BLaER1 (cell line): ENCODE results near the gene MPP7.
"Not testable (repeated sequence)": the region's sequence is repeated elsewhere in the genome, so short reads cannot be mapped to it uniquely, and the experiment has no call there.

Experiments used
- H3K27ac ChIP-seq: shearing (Covaris generic); formaldehyde crosslinking; 2 replicates; pipeline ENCODE4 v1.8.1; 2022
- H3K27me3 ChIP-seq: shearing (Covaris generic); formaldehyde crosslinking; 2 replicates; pipeline ENCODE4 v1.8.1; 2022
- H3K36me3 ChIP-seq: shearing (Covaris generic); formaldehyde crosslinking; 2 replicates; pipeline ENCODE4 v1.8.1; 2022
- H3K4me1 ChIP-seq: shearing (Covaris generic); formaldehyde crosslinking; 2 replicates; pipeline ENCODE4 v1.8.1; 2022
- H3K4me2 ChIP-seq: shearing (Covaris generic); formaldehyde crosslinking; 2 replicates; pipeline ENCODE4 v1.8.1; 2022
- H3K4me3 ChIP-seq: shearing (Covaris generic); formaldehyde crosslinking; 2 replicates; pipeline ENCODE4 v1.8.1; 2022
- H3K9ac ChIP-seq: shearing (Covaris generic); formaldehyde crosslinking; 2 replicates; pipeline ENCODE4 v1.8.1; 2022
- H3K9me3 ChIP-seq: shearing (Covaris generic); formaldehyde crosslinking; 2 replicates; pipeline ENCODE4 v1.8.1; 2022
- H4K20me1 ChIP-seq: shearing (Covaris generic); formaldehyde crosslinking; 2 replicates; pipeline ENCODE4 v1.8.1; 2022
- Cebpa-rat ChIP-seq: shearing (Covaris generic); IDR thresholded peaks from 2 replicates; pipeline ENCODE4 v1.8.1; 2022

MPP7 gene

DNA sequence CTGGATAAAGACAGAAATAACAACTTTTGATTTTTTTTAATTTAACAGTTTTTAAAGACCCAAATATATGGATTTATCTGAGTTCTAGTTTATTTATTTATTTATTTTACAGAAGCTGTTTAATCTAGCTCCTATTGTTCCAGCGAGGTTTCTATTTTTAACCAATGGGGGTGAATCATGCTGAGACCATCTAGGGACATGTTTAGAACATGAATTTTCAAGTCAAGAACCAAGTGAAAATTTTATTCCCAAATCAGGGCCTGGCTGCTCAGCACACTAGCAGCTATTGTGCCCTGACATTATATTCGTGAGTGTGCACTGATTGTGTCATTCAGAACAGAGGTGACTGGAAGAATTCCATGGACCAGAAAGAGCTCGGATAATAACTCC is 24.6 kb upstream of the MPP7 start:
- Histone ChIP-seq H3K27me3 (no peaks in the 10 kb centered on the region), H3K9ac (no peak overlapping the region), H3K4me1 (peaks cover 49% of the 10 kb centered on the region), H3K27ac (no peak overlapping the region), H3K36me3 (no peaks in the 10 kb centered on the region), H3K4me2 (peak overlapping the region; percentile 32; the same call in 1 of the 2 replicates), H4K20me1 (no peaks in the 10 kb centered on the region), H3K4me3 (no peak overlapping the region), H3K9me3 (no peaks in the 10 kb centered on the region)
- TF ChIP-seq Cebpa-rat, result no peak

DNA sequence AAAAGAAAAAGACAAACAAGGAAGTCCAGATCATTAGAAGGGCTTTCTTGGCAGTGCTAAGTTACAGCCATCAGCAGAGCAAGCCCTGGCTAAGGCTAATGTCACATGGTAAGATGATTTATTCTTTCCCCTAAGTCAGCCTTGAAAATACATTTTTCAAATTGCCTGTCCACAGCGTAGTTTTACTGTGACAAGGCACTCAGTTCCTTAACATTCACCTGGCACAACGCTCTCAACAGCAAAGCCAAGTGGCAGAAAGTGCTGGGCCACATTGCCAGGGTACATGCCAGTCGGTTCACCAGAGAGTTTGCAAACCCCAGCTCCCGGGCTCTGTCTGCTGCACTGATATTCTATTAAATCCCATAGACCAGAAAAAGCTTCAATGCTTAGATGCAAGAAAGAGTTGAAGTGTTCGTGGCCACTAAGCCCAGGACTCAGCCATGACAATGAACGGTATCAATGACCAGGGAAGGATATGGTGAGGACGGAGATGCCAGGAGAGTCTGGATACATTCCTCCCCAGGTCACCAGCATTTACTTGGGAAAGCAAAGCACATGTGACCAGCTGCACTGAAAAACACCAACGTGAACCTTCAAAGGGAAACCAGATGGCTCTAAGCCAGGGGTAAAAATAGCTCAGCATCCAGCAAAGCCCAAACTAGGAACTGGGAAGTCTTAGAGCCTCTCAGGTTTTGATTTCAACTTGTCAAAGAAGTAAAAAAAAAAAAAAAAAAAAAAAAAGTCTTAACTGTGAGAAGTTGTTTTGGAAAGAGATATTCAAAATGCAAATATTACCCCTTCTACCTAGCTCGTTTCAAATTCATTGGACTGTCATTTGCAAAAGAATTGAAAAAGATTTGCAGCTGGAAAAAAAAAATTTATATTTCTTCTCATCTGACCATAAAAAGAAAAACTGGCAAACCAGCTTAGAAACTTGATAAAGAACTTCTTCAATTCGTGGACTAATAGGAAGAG is 23.9 kb upstream of the MPP7 start:
- Histone ChIP-seq H3K4me2 (peak overlapping the region; percentile 32), H3K4me1 (peaks cover 42% of the 10 kb centered on the region), H3K27me3 (no peaks in the 10 kb centered on the region), H3K36me3 (no peaks in the 10 kb centered on the region), H3K9ac (no peak overlapping the region), H3K9me3 (no peaks in the 10 kb centered on the region), H3K4me3 (no peak overlapping the region), H3K27ac (no peak overlapping the region), H4K20me1 (no peaks in the 10 kb centered on the region)
- no peak for TF ChIP-seq Cebpa-rat

DNA sequence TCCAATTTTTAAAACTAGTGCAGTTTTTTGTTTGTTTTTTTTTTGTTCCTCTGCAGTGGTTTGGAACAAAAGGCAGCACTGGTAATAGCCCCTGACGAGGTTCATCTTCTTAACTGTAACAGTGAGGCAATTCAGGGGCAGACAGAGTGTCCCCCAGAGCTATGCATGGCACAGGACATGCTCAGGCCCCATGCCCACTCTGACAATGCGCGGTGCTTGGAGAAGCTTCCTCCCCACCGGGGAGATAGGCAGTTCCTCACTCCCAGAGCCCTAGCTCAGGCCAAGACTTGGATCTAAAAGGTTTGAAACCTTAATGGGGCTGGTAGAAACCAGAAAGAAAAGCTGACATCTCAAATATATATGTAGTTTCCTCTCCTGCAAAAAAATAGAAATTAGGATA is 17.9 kb upstream of the MPP7 start:
- no peaks in the 10 kb centered on the region for H3K9me3 ChIP-seq
- no peaks in the 10 kb centered on the region for H3K27me3 ChIP-seq
- no peak overlapping the region for H3K27ac ChIP-seq
- no peak overlapping the region for H3K4me3 ChIP-seq
- no peak for TF ChIP-seq Cebpa-rat
- H3K36me3 ChIP-seq, result no peaks in the 10 kb centered on the region
- no peaks in the 10 kb centered on the region for H4K20me1 ChIP-seq
- H3K4me1 ChIP-seq, result peaks cover 28% of the 10 kb centered on the region
- H3K4me2 ChIP-seq, result no peak overlapping the region
- H3K9ac ChIP-seq, result no peak overlapping the region

DNA sequence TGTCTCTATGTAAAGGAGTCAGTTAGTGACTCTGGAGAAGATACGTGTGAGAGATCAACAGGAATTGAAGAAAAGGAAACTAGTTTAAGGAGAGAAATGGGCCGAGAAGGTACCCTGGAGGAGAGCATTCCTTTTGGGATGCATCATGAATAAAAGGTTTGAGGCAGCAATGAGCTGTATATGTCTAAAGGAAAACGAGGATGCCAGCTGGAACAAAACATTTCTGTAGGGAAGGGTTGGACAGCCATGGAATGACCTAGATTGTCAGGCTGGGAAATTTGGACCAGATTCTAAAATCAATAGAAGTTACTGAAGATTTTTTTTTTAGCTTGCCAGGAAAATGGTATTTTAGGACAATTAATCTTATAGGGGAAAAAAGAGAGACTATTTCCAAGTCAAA is 17.2 kb upstream of the MPP7 start:
- Histone ChIP-seq H3K27me3 (no peaks in the 10 kb centered on the region), H3K36me3 (no peaks in the 10 kb centered on the region), H3K4me3 (no peak overlapping the region), H3K4me1 (peaks cover 28% of the 10 kb centered on the region), H3K9me3 (no peaks in the 10 kb centered on the region), H3K27ac (no peak overlapping the region), H4K20me1 (no peaks in the 10 kb centered on the region), H3K4me2 (peak overlapping the region; percentile 37), H3K9ac (no peak overlapping the region)
- TF ChIP-seq Cebpa-rat, result no peak

DNA sequence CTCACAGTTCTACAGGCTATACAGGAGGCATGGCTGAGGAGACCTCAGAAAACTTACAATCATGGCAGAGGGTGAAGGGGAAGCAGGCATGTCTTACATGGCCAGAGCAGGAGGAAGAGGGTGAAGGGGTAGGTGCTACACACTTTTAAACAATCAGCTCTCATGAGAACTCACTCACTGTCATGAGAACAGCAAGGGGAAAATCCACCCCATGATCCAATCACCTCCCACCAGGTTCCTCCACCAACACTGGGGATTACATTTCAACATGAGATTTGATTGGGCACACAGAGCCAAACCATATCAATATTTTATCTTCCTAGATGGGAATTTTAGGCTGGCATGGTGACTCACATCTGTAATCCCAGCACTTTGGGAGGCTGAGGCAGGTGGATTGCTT is 16.2 kb upstream of the MPP7 start:
- not testable (repeated sequence) for H3K4me2 ChIP-seq, H4K20me1 ChIP-seq, H3K27me3 ChIP-seq, H3K4me3 ChIP-seq, H3K9me3 ChIP-seq, H3K9ac ChIP-seq, H3K36me3 ChIP-seq, H3K27ac ChIP-seq
- H3K4me1 ChIP-seq, result peaks cover 28% of the 10 kb centered on the region

DNA sequence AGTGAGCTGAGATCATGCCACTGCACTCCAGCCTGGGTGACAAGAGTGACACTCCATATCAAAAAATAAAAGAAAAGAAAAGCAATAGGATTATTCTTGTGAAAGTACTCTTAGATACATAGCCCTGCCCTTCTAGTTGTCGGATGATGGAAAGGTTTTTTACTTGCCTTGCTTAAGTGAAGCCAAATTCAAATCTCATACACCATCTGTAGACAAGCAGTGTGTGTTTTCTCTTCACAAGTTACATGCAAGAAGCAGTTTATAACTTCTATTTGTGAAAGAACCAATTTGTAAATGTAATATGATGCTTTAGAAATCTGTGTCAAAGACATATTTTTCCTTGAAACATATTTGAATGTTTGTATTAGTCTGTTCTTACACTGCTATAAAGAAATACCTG is 15.8 kb upstream of the MPP7 start:
- Histone ChIP-seq H3K36me3 (no peaks in the 10 kb centered on the region), H3K9me3 (no peaks in the 10 kb centered on the region), H3K27ac (no peak overlapping the region), H4K20me1 (no peaks in the 10 kb centered on the region), H3K4me2 (peak overlapping the region; percentile 42; the same call in 1 of the 2 replicates), H3K9ac (no peak overlapping the region), H3K27me3 (no peaks in the 10 kb centered on the region), H3K4me1 (peaks cover 28% of the 10 kb centered on the region), H3K4me3 (no peak overlapping the region)
- TF ChIP-seq Cebpa-rat, result no peak

DNA sequence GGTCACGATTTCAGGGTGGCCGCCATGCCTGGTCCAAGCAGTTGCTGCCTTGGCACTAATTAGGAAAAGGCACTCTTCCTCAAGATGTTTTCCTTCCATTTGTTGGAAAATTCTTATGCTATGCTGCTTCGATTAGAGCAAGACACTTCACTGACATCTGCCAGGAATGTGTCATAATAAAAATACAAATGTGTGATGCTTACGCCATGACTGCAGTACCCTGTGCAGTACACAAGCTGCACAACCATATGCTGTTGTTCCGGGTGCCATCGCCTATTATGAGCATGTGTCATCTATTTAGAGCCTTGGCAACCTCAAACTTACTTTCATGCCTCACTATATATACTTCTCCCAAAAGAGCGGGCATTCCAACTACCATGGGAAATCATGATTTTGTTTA is 14.9 kb upstream of the MPP7 start:
- Histone ChIP-seq H3K4me2 (peak overlapping the region; percentile 42), H3K9me3 (no peaks in the 10 kb centered on the region), H3K9ac (no peak overlapping the region), H3K4me3 (no peak overlapping the region), H3K4me1 (peaks cover 28% of the 10 kb centered on the region), H3K27ac (no peak overlapping the region), H4K20me1 (no peaks in the 10 kb centered on the region), H3K27me3 (no peaks in the 10 kb centered on the region), H3K36me3 (no peaks in the 10 kb centered on the region)
- no peak for TF ChIP-seq Cebpa-rat

DNA sequence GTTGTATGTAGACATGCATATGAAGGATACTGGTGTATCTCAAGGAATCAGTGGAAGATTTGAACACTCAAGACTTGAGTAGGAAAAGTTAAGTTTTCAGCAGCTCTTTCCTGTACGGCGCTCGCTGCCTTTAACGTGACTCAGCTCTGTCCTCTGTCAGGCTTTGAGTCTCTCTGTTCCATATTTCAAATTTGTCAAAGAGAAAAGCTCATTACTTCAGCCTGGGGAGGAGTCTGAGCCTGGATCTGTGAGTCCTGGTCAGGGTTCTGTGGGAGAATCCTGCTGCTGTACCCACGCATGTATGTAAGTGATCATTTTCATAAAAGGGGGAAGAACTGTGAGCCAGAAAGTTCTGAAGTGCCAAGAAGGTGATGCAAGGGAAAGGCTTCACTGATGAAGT is 13.8 kb upstream of the MPP7 start:
- H4K20me1 ChIP-seq, result no peaks in the 10 kb centered on the region
- TF ChIP-seq Cebpa-rat, result no peak
- no peak overlapping the region for H3K4me2 ChIP-seq

DNA sequence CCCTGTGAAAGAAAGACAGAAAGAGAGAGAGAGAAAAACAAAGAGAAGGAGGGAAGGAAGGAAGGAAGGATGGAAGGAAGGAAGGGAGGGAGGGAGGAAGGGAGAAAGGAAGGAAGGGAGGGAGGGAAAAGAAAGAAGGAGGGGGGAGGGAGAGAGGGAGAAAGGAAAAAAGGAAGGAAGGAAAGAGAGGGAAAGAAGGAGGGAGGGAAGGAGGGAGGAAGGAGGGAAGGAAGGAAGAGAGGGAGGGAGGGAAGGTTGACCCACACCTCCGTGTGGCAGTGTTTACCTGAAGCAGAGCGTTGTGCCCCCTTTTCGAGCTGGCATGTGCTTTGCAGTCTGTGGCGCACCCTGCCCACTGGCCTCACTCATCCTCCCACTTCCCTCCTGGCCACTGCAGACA is 12.3 kb upstream of the MPP7 start:
- H3K4me3 ChIP-seq, result no peak overlapping the region
- H3K4me1 ChIP-seq, result peaks cover 25% of the 10 kb centered on the region
- H4K20me1 ChIP-seq, result no peaks in the 10 kb centered on the region
- H3K27ac ChIP-seq, result no peak overlapping the region
- no peak overlapping the region for H3K4me2 ChIP-seq
- no peak overlapping the region for H3K9ac ChIP-seq
- no peaks in the 10 kb centered on the region for H3K27me3 ChIP-seq
- no peak for TF ChIP-seq Cebpa-rat
- H3K9me3 ChIP-seq, result peaks cover 9% of the 10 kb centered on the region
- no peaks in the 10 kb centered on the region for H3K36me3 ChIP-seq

More for the DNA sequence above, 13.8 kb upstream of the MPP7 start:
- Histone ChIP-seq H3K9ac (no peak overlapping the region), H3K4me1 (peaks cover 28% of the 10 kb centered on the region), H3K9me3 (peaks cover 8% of the 10 kb centered on the region), H3K27ac (no peak overlapping the region), H3K36me3 (no peaks in the 10 kb centered on the region), H3K4me3 (no peak overlapping the region), H3K27me3 (no peaks in the 10 kb centered on the region)

DNA sequence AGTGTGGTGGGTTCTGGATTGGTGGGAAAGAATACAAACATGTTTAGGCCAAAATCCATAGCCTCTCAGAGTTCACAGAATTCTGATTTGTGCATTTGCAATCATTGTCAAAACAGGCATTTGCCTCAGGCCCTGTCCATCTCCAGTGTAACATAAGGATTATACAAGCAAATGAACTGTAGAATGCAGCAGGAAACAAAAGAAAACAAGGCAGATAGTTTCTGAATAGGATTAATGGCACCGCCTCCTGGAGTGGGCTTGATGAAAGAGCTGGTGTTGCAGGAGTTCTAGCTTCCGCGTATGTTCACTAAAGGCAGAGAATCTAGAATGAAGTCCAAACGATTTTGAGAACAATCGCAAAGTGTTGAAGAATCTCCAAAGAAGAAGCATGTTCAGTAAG is 11.3 kb upstream of the MPP7 start:
- no peaks in the 10 kb centered on the region for H3K27me3 ChIP-seq
- H3K4me3 ChIP-seq, result no peak overlapping the region
- no peaks in the 10 kb centered on the region for H3K36me3 ChIP-seq
- H3K27ac ChIP-seq, result no peak overlapping the region
- H3K9me3 ChIP-seq, result peaks cover 9% of the 10 kb centered on the region
- no peak overlapping the region for H3K9ac ChIP-seq
- no peaks in the 10 kb centered on the region for H4K20me1 ChIP-seq
- no peak for TF ChIP-seq Cebpa-rat
- peaks cover 19% of the 10 kb centered on the region for H3K4me1 ChIP-seq
- H3K4me2 ChIP-seq, result no peak overlapping the region
